22Rv1 (cell line): ENCODE results near the gene POLN.

Source experiments
- ZFX ChIP-seq: fragments of 450-650 bp; IDR thresholded peaks from 2 replicates; pipeline ENCODE4 v1.6.1; 2017; ENCODE audit warnings: antibody characterized with exemption, borderline replicate concordance
- TF ChIP-seq, protein P1 (sequence below): fragments of 450-650 bp; IDR thresholded peaks from 2 replicates; pipeline ENCODE4 v1.5.1; 2017; ENCODE audit warnings: mild to moderate bottlenecking

DNA sequence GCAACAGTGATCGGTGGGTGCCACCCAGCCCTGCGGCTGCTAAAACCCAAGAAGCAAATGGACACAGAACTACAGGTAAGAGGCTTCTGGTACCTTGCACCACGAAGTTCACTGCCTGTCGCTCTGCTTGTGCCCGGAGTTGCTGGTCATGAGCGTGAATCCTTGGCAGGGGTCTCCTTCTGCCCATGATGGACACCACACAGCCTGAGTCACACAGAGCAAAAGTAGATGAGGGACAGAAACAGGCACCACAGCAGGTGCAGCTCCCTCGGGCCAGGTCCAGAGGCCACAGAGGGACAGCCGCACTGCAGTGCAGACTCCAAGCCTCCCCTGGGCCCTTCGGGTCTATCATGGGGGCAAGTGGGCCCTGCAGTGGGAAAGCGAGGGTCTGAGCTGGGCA lies 160.4 kb downstream of the POLN start:
- TF ChIP-seq, protein P1, sequence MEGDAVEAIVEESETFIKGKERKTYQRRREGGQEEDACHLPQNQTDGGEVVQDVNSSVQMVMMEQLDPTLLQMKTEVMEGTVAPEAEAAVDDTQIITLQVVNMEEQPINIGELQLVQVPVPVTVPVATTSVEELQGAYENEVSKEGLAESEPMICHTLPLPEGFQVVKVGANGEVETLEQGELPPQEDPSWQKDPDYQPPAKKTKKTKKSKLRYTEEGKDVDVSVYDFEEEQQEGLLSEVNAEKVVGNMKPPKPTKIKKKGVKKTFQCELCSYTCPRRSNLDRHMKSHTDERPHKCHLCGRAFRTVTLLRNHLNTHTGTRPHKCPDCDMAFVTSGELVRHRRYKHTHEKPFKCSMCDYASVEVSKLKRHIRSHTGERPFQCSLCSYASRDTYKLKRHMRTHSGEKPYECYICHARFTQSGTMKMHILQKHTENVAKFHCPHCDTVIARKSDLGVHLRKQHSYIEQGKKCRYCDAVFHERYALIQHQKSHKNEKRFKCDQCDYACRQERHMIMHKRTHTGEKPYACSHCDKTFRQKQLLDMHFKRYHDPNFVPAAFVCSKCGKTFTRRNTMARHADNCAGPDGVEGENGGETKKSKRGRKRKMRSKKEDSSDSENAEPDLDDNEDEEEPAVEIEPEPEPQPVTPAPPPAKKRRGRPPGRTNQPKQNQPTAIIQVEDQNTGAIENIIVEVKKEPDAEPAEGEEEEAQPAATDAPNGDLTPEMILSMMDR: no peak
- no peak for TF ChIP-seq ZFX
